DOHH2 (cell line): ENCODE measurements around the gene TES.

ENCODE experiments used
- H3F3A ChIP-seq: fragments of 200-600 bp; sonication (generic), shearing (Covaris generic); 2 replicates; pipeline ENCODE4 v1.6.0; 2016; ENCODE audit warnings: antibody characterized with exemption, mild to moderate bottlenecking; ENCODE audit not compliant: control insufficient read depth, insufficient read depth
- H3K27ac ChIP-seq: fragments of 200-600 bp; sonication (generic); 2 replicates; pipeline ENCODE4 v1.5.1; 2014; ENCODE audit warnings: low read depth, mild to moderate bottlenecking, low read length, moderate library complexity
- H3K27me3 ChIP-seq: fragments of 200-600 bp; sonication (generic); 2 replicates; pipeline ENCODE4 v1.6.1; 2014; ENCODE audit warnings: mild to moderate bottlenecking, low read length, mixed read lengths; ENCODE audit not compliant: control insufficient read depth
- H3K36me3 ChIP-seq: fragments of 200-600 bp; sonication (generic); 2 replicates; pipeline ENCODE4 v1.6.1; 2014; ENCODE audit warnings: mild to moderate bottlenecking, low read length, moderate library complexity, mixed read lengths; ENCODE audit not compliant: control insufficient read depth
- H3K4me1 ChIP-seq: fragments of 200-600 bp; sonication (generic); 2 replicates; pipeline ENCODE4 v1.6.1; 2014; ENCODE audit warnings: mild to moderate bottlenecking, low read length, mixed read lengths; ENCODE audit not compliant: control insufficient read depth
- H3K4me2 ChIP-seq: fragments of 200-600 bp; sonication (generic); 2 replicates; pipeline ENCODE4 v1.6.0; 2014; ENCODE audit warnings: mild to moderate bottlenecking, low read length, moderate library complexity
- H3K4me3 ChIP-seq: fragments of 200-600 bp; sonication (generic); 2 replicates; pipeline ENCODE4 v1.5.1; 2014; ENCODE audit warnings: mild to moderate bottlenecking, low read length, mixed read lengths
- H3K79me2 ChIP-seq: fragments of 200-600 bp; sonication (generic); 2 replicates; pipeline ENCODE4 v1.6.1; 2014; ENCODE audit warnings: mild to moderate bottlenecking, low read length, mixed read lengths; ENCODE audit not compliant: control insufficient read depth
- H3K9me2 ChIP-seq: fragments of 200-600 bp; sonication (generic); replicated peaks from 2 replicates; pipeline ENCODE4 v1.6.1; 2014; ENCODE audit warnings: mild to moderate bottlenecking, low read length, mixed read lengths; ENCODE audit not compliant: control insufficient read depth
- H3K9me3 ChIP-seq: fragments of 200-600 bp; sonication (generic); 2 replicates; pipeline ENCODE4 v1.6.1; 2014; ENCODE audit warnings: antibody characterized with exemption, low read length, mixed read lengths; ENCODE audit not compliant: control insufficient read depth, insufficient read depth
- H4K20me1 ChIP-seq: fragments of 200-600 bp; sonication (generic); 2 replicates; pipeline ENCODE4 v1.6.0; 2014; ENCODE audit warnings: low read depth, mild to moderate bottlenecking, antibody characterized with exemption, low read length, moderate library complexity; ENCODE audit not compliant: control insufficient read depth, insufficient read depth
- EZH2phosphoT487 ChIP-seq: fragments of 200-600 bp; sonication (generic); IDR thresholded peaks from 2 replicates; pipeline ENCODE4 v1.6.1; 2017; ENCODE audit warnings: borderline replicate concordance, mild to moderate bottlenecking, antibody characterized with exemption, low read length, moderate library complexity, mixed read lengths
- TF ChIP-seq, protein P1 (sequence below): fragments of 200-600 bp; sonication (generic); IDR thresholded peaks from one replicate; pipeline ENCODE4 v1.5.1; 2014; ENCODE audit warnings: antibody characterized with exemption, mild to moderate bottlenecking, low read depth, low read length; ENCODE audit not compliant: poor library complexity, severe bottlenecking

TES gene

GRCh38 chr7:116257156-116257555 is 46.8 kb downstream of the TES start:
- Histone ChIP-seq H3K4me3 (no peak overlapping the region), H3K79me2 (no peaks in the 10 kb centered on the region), H3K4me2 (no peak overlapping the region), H3K9me2 (no peaks in the 10 kb centered on the region), H3K9me3 (no peaks in the 10 kb centered on the region), H4K20me1 (no peaks in the 10 kb centered on the region), H3K27me3 (no peaks in the 10 kb centered on the region), H3K4me1 (no peaks in the 10 kb centered on the region), H3K36me3 (peaks cover 18% of the 10 kb centered on the region; the same call in 1 of the 2 replicates), H3K27ac (no peak overlapping the region), H3F3A (no peaks in the 10 kb centered on the region)
- no peak for TF ChIP-seq EZH2phosphoT487
- TF ChIP-seq, protein P1, sequence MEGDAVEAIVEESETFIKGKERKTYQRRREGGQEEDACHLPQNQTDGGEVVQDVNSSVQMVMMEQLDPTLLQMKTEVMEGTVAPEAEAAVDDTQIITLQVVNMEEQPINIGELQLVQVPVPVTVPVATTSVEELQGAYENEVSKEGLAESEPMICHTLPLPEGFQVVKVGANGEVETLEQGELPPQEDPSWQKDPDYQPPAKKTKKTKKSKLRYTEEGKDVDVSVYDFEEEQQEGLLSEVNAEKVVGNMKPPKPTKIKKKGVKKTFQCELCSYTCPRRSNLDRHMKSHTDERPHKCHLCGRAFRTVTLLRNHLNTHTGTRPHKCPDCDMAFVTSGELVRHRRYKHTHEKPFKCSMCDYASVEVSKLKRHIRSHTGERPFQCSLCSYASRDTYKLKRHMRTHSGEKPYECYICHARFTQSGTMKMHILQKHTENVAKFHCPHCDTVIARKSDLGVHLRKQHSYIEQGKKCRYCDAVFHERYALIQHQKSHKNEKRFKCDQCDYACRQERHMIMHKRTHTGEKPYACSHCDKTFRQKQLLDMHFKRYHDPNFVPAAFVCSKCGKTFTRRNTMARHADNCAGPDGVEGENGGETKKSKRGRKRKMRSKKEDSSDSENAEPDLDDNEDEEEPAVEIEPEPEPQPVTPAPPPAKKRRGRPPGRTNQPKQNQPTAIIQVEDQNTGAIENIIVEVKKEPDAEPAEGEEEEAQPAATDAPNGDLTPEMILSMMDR: no peak

DNA sequence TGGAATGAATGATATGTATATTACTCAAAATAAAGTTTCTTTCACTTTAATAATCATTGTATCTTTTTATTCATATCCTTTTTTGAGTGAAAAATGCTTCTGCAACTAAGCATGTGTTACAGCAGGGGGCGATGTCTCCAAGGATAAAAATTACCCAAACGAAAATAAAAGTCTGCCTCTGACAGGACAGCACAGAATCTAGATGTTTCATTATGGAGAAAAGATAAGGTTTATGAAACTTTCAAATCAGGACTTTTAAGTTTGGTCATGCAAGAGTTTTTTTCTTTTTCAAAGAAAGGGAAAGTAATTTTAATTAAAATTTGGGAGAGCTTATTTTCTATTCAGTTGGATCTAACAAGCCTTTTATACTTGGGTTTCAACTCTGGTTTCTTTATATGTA is 48.4 kb downstream of the TES start:
- Histone ChIP-seq H3F3A (no peaks in the 10 kb centered on the region), H3K9me3 (no peaks in the 10 kb centered on the region), H3K36me3 (peaks cover 5% of the 10 kb centered on the region; the same call in 1 of the 2 replicates), H3K9me2 (no peaks in the 10 kb centered on the region), H3K4me2 (no peak overlapping the region), H3K27ac (no peak overlapping the region), H4K20me1 (no peaks in the 10 kb centered on the region), H3K4me3 (no peak overlapping the region), H3K27me3 (no peaks in the 10 kb centered on the region), H3K79me2 (no peaks in the 10 kb centered on the region), H3K4me1 (no peaks in the 10 kb centered on the region)
- TF ChIP-seq, protein P1: peak; percentile 81
- no peak for TF ChIP-seq EZH2phosphoT487

GRCh38 chr7:116259156-116259870 is 49.0 kb downstream of the TES start:
- H4K20me1 ChIP-seq: no peaks in the 10 kb centered on the region
- no peaks in the 10 kb centered on the region for H3K9me3 ChIP-seq
- no peaks in the 10 kb centered on the region for H3F3A ChIP-seq
- H3K9me2 ChIP-seq: no peaks in the 10 kb centered on the region
- H3K4me2 ChIP-seq: no peak overlapping the region
- H3K27ac ChIP-seq: no peak overlapping the region
- no peaks in the 10 kb centered on the region for H3K79me2 ChIP-seq
- TF ChIP-seq, protein P1: no peak
- TF ChIP-seq EZH2phosphoT487: no peak
- peaks cover 3% of the 10 kb centered on the region; the same call in 1 of the 2 replicates for H3K36me3 ChIP-seq
- no peak overlapping the region for H3K4me3 ChIP-seq
- H3K4me1 ChIP-seq: no peaks in the 10 kb centered on the region
- peaks cover 1% of the 10 kb centered on the region; the same call in 1 of the 2 replicates for H3K27me3 ChIP-seq
